HG02678 (cell line): ENCODE data around the gene DSCAML1.

Experiments
- ATAC-seq: cut with Tn5 transposase; IDR thresholded peaks from one replicate; pipeline ENCODE4 v1.9.1; 2021; ENCODE audit warnings: mild to moderate bottlenecking, moderate library complexity; ENCODE audit not compliant: unreplicated experiment

The DSCAML1 gene

DNA sequence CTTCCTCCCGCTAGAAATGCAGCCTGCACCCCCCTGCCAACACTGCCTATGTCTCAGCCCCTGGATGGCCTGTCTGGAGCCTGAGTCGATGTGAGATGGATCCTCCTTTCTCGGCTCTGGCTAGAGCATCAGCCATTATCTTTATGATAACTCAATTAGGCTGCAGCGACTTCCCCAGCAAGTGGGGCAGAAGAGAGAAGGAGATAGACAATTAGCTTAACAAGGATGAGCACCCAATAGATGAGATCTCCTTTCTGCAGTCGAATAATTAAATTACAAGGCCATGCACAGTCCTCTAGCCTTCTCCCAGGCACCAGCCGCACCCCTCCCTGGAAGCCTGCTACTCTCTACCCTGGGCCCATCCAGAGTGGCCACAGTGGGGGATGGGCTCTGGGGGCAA, 290.0 kb downstream of the DSCAML1 start:
- ATAC-seq = no peak

DNA sequence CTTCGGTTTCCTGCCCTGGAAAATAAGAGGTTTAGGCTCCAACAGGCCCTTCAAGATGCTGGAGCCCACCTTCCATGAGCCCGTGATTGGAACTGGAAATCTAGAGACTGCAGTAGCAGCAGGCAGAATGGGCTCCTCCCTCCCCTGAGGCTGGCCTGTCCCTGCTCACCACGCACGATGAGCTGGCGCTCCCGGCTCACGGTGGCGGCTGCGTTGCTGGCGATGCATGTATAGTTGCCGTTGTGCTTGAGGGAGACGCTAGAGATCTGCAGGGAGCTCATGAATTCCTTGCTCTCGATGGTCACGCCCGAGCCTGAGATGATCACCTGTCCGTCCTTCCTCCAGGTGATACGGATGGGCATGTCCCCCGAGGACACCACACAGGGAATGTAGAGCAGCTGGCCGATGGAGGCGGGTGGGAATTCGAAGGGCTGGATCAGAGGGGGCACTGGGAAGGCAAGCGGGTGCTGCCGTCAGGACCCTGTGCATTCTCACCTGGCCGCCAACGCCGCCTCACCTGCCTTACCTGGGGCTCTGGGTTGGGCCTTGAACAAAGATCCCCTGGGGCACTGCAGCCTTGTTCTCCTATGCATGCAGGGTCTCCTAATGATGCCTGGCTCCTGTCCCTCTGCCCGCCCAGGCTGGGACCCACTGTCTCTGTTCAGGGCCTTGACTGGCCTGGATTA, 291.6 kb downstream of the DSCAML1 start:
- ATAC-seq = no peak

DNA sequence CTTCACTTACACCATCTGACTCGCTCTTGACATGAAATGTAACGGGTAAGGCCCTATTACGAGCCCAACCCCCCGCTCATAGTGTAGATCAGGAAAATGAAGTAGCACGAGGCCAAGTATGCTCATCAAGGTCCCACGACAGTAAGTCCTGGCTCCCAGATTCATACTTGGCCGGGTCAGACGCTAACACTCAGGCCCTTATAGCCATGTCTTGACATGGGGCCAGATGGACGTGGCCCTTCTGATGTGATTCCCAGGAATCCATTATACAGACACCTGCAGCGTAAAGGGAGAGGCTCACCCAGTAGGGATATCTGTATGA, 294.3 kb downstream of the DSCAML1 start:
- ATAC-seq = no peak

DNA sequence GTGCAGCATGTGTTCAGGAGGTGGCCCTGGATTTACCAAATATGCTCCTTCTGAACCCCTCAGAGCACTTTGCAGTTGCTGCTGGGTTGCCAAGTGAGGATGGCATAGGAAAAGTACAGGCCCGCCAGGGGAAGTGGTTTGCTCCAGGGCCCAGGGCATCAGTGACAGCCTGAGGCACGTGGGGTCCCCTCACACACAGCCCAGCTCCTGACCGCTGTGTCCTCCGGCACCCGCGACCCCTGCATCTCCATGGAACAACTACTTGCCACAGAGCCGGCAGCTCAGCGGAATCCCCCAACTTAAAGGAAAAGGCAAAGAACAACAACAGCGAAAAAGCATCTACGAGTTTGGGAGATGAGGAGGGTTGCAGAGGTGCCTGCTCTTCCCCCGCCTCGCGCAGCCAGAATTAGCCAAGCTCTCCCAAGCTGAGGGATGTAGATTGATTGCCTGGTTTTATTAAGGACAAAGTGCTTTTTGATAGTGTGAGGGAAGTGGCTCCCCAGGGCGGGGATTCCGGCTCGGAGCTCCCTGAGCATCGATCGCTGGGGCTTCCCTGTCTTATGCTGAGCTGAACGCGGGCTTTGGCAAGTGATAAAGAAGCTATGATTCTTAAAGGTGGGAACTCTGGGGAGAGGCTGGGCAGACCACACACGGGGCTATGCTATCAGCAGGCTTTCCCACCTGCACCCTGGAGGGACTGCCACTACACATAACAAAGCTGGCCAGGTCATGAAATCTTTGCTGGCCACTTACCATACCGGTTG, 294.8 kb downstream of the DSCAML1 start:
- ATAC-seq = no peak

GRCh38 chr11:117501237-117501898, 295.6 kb downstream of the DSCAML1 start:
- ATAC-seq = no peak

- no peak for ATAC-seq
These were observed 298.2 kb downstream of the DSCAML1 start for GRCh38 chr11:117498791-117499190.

DNA sequence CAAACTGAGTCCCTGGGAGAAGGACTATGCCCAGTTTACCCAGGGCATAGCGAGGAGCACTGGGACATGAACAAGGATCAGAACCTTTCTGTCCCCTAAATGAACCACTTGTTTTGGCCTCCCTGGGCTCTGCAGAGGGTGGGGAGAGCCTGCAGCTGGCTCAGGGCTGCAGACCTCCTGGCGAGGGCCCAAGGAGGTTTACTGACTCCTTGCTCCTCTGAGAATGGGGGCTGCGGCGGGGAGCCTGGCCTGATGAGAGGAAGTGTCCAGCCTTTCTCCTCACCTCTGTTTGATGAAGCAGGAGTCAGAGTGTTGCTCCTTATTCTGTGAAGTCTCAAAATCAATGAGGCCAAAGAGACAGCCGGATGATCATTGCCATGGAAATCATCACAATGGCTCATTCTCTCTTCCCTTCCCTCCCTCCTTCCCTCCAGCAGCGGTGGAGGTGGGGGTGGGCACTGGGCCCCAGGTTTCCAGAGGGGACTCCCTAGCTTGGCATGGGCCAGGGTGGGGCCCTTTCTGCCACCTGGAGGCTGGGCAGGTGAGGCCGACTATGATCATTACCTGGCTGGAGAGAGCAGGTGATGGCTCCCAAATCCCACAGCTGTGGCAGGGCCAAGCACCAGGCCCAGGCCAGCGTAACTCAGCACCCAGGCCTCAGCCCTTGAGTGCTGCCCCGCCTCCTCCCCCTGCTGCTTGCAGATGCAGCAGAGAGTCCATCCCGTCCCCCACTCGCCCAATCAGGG, 299.6 kb downstream of the DSCAML1 start:
- no peak for ATAC-seq

DNA sequence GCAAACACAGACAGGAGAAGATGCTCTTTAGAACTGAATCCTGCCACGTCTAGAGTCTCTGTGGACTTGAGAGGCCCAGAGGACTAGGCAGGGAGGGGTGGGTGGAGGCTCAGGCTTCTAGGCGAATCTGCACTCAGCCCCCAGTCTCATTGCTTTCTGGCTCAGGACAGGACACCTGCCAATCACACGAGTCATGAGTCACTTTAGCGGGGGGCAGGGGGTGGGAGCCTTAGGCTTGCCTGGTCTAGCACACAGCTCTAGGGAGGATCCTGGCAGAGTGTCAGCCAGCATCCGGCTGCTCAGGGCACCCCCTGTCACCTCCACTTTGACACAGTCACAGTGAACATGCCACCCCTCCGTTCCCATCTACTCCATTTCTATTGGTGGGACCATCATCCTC, 301.7 kb downstream of the DSCAML1 start:
- ATAC-seq = no peak

DNA sequence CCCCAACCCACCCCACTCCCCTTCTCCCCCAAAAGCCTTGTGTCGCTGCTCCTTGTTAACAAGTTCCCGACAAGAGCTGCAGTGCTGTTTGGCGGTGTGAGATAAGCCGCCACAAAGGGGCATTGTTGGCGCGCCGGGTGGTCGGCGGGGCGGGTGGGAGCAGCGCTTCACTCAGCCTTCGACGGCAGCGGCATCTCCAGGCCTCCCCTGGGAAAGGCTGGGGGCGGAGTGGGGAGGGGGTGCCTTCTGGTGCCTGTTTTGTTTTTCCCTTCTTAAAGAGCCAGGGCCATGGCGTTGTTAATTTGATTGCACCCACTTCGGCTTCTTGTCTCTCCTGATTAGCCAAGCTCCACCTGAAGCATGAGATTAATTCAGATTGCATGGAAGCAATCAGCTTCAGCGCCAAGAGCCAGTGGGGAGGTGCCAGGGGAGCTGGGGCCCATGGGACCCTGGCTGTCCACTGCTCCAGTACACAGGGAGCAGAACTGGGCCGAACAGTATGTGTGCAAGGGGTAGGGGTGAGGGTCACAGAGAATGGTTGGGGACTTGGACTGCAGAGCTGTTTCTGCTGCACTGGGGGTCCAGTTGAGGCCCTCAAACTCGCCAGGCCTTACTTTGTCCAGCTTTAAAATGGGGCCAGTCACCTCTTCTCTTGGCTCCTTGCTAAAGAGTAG, 304.3 kb downstream of the DSCAML1 start:
- ATAC-seq = no peak

GRCh38 chr11:117490911-117491310, 306.1 kb downstream of the DSCAML1 start:
- ATAC-seq = no peak

- ATAC-seq = no peak
These were observed 306.9 kb downstream of the DSCAML1 start for GRCh38 chr11:117489999-117490679.

DNA sequence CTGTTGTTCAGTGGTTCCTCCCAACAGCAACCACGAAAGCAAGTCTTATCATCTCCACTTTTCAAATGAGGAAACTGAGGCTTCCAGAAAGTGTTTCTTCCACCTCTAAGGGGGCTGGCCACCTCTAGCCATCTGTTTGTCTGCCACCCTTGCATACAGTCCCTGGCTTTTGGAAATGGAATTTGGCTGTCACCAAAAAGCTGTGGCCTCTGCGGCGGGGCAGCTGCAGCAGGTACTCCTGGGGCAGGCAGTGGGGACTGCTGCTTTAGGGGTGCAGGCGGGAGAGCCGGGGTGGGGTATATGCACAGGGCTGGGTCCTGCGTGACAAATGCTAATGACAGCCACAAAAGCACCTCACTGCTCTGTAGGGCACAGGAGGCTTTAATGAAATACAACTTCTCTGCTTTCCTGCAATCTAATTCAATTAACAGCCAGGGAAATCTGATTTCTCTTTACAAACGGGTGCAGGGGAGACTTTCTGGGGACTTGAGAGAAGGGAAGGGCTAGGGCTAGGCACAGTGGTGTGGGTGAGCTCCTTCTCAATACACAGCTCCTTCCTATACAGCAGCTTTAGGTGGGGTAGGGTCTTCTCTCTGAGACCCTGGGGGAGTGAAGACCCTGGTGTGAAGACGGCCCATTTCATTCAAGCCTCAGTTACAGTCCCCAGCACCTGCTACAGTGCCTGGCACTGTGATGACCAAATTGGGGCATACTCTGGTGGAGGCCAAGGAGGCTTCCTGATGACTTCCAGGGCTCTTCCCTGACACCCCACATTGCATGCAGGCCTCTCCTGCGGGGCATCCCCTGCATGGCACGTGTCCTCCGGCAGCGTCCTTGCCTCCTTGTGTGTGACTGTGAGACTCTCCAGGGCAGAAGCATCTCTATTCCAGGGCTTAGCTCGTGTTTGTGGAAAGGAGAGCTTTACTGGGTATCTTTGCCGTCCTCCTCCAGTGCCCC, 307.7 kb downstream of the DSCAML1 start:
- ATAC-seq = no peak

DNA sequence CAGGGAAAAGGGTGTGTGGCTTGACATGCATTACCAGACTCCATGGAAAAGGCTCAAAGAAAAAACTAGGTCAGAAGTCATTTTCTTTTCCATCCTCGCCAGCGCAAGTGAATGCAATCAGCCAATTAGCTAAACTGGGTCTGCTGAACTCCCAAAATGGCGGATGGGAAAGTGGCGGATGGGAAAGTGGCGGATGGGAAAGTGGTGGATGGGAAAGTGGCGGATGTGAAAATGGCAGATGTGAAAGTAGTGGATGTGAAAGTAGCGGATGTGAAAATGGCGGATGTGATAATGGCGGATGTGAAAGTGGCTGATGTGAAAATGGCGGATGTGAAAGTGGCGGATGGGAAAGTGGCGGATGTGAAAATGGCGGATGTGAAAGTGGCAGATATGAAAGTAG, 311.0 kb downstream of the DSCAML1 start:
- ATAC-seq = no peak

DNA sequence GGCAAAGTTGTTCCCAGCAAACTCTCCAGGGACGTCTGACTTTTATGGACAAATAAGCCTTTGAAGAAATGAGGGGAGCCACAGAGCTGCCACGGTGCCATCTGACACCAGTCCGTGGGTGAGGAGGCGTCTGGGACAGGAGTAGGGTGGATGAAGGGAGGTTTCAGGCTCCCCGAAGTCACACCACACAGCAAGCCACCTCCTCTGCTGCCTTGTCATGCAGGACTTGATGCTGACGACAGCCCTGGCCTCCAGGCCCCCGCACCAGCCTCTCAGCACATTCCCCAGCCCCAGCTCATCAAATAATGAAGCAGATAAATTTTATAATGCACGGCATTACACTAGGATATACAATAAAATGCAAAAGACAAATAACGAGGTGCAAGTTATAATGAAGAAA, 312.9 kb downstream of the DSCAML1 start:
- ATAC-seq = no peak

DNA sequence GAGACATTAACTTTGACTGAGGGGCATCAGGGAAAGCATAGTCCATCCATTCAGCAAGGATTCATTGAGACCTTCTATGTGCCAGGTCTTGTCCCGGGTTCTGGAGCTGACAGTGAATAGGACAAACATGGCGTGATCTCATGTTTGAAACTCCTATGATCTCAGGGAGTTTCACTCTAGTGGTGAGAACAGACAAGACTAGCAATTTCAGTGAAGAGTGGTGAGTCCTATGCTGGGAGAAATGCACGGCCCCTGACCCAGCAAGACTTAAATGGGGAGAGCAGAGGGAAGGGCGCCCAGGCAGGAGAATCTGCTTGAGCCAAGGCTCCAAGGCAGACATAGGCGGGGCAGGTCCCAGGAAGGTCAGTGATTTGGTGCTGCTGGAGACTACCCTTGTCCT, 313.6 kb downstream of the DSCAML1 start:
- ATAC-seq = no peak

DNA sequence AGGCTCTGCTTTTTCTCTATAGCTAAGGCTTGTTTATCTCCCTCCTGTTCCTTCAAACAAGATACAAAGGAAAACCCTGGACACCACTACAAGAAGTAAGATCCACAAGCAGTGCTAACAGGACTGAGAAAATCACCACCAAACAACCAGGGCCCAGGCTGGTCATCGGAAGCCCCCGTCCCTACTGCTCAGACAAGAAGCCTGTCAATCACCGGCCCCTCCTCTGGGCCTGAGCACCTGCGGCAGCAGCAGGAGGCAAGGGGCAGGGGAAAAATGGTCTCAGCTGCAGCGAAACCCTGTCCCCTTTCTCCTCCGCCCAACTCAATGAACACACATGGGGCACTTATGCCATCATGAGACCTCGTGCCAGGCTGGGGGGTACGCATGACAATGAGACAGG, 314.1 kb downstream of the DSCAML1 start:
- ATAC-seq = no peak

- ATAC-seq = no peak
These were observed 315.1 kb downstream of the DSCAML1 start for GRCh38 chr11:117481885-117482284.

GRCh38 chr11:117481036-117481435, 316.0 kb downstream of the DSCAML1 start:
- no peak for ATAC-seq

DNA sequence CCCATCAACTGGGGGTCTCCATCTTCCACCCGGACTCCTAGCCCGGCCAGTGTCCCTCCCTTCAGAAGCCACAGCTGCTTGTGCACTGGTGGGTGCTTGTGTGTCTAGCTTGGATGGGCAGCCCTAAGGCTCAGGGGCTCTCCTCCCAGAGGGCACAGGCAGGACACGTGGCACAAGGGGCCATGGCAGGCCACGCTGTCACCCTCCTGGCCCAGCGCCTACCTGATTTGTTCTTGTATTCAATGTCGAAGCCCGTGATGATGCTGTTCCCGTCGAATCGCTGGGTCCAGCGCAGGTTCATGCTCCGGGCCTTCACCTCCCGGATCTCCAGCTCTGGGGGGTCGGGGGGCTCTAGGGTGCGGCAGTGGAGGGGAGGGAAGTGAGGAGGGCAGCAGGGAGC, 316.8 kb downstream of the DSCAML1 start:
- no peak for ATAC-seq
